Hepatocyte (in vitro differentiated cells): Measurements from ENCODE around the gene DENND6B.

Experiments
- CTCF ChIP-seq: fragments of 200-600 bp; sonication (generic); IDR thresholded peaks from 2 replicates; pipeline ENCODE4 v1.5.1; 2016; ENCODE audit warnings: antibody characterized with exemption, mild to moderate bottlenecking; ENCODE audit not compliant: poor library complexity
- EZH2 ChIP-seq: fragments of 200-600 bp; sonication (generic); IDR thresholded peaks from 2 replicates; pipeline ENCODE4 v1.6.1; 2016; ENCODE audit warnings: antibody characterized with exemption, mild to moderate bottlenecking, borderline replicate concordance
- EZH2phosphoT487 ChIP-seq: fragments of 200-600 bp; sonication (generic); IDR thresholded peaks from one replicate; pipeline ENCODE4 v1.6.1; 2018; ENCODE audit warnings: antibody characterized with exemption, mild to moderate bottlenecking, low read depth, moderate library complexity; ENCODE audit not compliant: unreplicated experiment, severe bottlenecking

DNA sequence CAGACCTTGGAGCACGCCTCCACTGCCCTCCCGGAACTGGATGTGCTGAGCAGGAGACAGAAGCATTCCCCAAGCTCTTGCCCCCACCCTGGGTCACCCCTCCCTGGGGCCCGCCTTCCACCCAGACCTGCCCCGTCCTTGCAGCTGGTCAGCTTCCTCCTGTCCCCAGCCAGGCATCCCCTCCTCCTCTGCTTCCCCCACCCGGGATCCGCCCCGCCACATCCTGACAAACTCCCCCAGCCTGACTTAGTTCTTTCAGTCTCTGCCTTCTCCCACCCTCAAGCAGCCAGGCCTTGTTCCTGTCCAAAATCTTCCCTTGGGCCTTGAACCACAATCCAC, 18.2 kb downstream of the DENND6B start:
- no peak for TF ChIP-seq EZH2
- TF ChIP-seq CTCF: no peak
- no peak for TF ChIP-seq EZH2phosphoT487
